ENCODE data around the gene FSTL4.

Gene FSTL4

DNA sequence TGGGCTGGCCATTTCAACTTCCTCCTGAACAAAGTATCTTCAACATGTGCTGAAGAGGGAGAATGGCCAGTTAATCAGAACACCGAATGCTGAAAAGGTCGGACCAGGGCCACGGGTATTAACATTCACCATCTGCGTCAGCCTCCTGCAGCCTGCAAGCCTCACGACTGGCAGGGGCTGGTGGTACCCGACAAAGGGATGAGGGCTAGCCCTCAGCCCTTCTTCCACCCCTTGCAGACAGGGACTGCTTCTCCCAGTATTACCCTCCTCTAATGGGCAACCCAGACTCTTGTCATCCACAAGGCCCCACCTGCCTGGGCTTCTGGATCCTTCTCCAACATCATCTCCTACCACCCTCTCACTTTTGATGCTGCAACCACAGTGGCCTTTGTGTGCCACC is 246.6 kb downstream of the FSTL4 start:
- Histone ChIP-seq H2AFZ (ENCODE audit: low read depth, low read length) (no peak overlapping the region), H3K36me3 (ENCODE audit: insufficient read depth, low read length) (no peaks in the 10 kb centered on the region), H3K27me3 (ENCODE audit: insufficient read depth, low read length, poor library complexity) (peaks cover 3% of the 10 kb centered on the region), H3K9me3 (ENCODE audit: insufficient read depth, low read length, severe bottlenecking) (no peaks in the 10 kb centered on the region), H3K4me1 (ENCODE audit: insufficient read depth, low read length) (no peaks in the 10 kb centered on the region), H4K20me1 (ENCODE audit: insufficient read depth, low read length) (0 out of 2 replicates have a peak, but pooled peaks cover 4% of the 10 kb centered on the region), H3K27ac (ENCODE audit: low read length) (no peak overlapping the region), H3K4me2 (ENCODE audit: insufficient read depth, low read length) (no peak overlapping the region), H3K4me3 (ENCODE audit: low read depth in 1 of 2, low read length in 2 of 2) (no peak overlapping the region), H3K79me2 (ENCODE audit: insufficient read depth, low read length) (no peaks in the 10 kb centered on the region), H3K9ac (ENCODE audit: low read depth, low read length) (no peak overlapping the region)
- no peak for ATAC-seq (ENCODE audit: insufficient read depth, low read depth)
- TF ChIP-seq EZH2 (IDR thresholded peaks at IDR 0.05; ENCODE audit: borderline replicate concordance, low read depth, low read length, severe bottlenecking) = no peak
- TF ChIP-seq, protein P1, sequence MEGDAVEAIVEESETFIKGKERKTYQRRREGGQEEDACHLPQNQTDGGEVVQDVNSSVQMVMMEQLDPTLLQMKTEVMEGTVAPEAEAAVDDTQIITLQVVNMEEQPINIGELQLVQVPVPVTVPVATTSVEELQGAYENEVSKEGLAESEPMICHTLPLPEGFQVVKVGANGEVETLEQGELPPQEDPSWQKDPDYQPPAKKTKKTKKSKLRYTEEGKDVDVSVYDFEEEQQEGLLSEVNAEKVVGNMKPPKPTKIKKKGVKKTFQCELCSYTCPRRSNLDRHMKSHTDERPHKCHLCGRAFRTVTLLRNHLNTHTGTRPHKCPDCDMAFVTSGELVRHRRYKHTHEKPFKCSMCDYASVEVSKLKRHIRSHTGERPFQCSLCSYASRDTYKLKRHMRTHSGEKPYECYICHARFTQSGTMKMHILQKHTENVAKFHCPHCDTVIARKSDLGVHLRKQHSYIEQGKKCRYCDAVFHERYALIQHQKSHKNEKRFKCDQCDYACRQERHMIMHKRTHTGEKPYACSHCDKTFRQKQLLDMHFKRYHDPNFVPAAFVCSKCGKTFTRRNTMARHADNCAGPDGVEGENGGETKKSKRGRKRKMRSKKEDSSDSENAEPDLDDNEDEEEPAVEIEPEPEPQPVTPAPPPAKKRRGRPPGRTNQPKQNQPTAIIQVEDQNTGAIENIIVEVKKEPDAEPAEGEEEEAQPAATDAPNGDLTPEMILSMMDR (IDR thresholded peaks at IDR 0.05; ENCODE audit: borderline replicate concordance, extremely low read depth, low read length, poor library complexity, severe bottlenecking) = no peak
- no peak for DNase-seq

DNA sequence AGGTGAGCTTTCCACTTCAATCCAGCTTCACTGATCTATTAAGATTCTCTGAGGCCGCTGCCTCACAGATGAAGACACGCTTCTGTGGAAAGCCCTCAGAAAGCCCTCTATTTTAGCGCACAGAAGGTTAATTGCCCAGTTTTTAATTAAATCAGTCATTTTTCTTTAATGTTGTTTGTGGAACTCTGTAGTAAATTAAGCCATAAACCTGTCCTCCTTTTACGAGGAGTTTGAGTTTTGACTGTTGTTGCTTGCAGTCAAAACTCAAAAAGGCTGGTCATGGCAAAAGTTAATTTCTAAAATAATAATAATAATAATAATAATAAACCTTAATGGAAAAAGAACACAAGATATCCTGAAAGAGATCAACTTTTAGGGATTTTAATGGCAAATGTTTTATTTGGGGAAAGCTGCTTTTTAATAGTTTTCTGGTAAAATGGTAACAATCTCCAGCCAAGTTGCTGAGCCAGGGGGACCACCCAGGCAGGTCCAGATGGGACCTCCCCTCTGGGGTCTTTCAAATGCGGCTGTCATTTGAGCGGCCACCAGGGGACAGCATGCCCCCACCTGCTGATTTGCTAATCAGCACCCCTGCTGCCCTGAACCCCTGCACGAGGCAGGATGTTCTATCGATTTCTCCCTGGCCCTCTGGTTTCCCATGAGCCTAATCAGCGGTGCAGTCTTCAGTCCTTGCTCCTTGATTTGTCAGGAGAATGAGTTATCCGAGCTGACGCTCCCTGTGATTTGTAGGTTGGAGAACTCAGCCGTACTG is 247.2 kb downstream of the FSTL4 start:
- peaks cover 3% of the 10 kb centered on the region for H3K27me3 ChIP-seq (ENCODE audit: insufficient read depth, low read length, poor library complexity)
- no peak overlapping the region for H2AFZ ChIP-seq (ENCODE audit: low read depth, low read length)
- no peak overlapping the region for H3K4me2 ChIP-seq (ENCODE audit: insufficient read depth, low read length)
- no peak for ATAC-seq (ENCODE audit: insufficient read depth, low read depth)
- no peak overlapping the region for H3K9ac ChIP-seq (ENCODE audit: low read depth, low read length)
- no peak overlapping the region for H3K27ac ChIP-seq (ENCODE audit: low read length)
- TF ChIP-seq EZH2 (IDR thresholded peaks at IDR 0.05; ENCODE audit: borderline replicate concordance, low read depth, low read length, severe bottlenecking) = no peak
- TF ChIP-seq, protein P1 (IDR thresholded peaks at IDR 0.05; ENCODE audit: borderline replicate concordance, extremely low read depth, low read length, poor library complexity, severe bottlenecking) = peak; percentile 48
- H3K4me1 ChIP-seq (ENCODE audit: insufficient read depth, low read length) = no peaks in the 10 kb centered on the region
- DNase-seq = no peak
- no peaks in the 10 kb centered on the region for H3K79me2 ChIP-seq (ENCODE audit: insufficient read depth, low read length)
- H3K9me3 ChIP-seq (ENCODE audit: insufficient read depth, low read length, severe bottlenecking) = no peaks in the 10 kb centered on the region
- no peak overlapping the region for H3K4me3 ChIP-seq (ENCODE audit: low read depth in 1 of 2, low read length in 2 of 2)
- H3K36me3 ChIP-seq (ENCODE audit: insufficient read depth, low read length) = no peaks in the 10 kb centered on the region
- 0 out of 2 replicates have a peak, but pooled peaks cover 4% of the 10 kb centered on the region for H4K20me1 ChIP-seq (ENCODE audit: insufficient read depth, low read length)

DNA sequence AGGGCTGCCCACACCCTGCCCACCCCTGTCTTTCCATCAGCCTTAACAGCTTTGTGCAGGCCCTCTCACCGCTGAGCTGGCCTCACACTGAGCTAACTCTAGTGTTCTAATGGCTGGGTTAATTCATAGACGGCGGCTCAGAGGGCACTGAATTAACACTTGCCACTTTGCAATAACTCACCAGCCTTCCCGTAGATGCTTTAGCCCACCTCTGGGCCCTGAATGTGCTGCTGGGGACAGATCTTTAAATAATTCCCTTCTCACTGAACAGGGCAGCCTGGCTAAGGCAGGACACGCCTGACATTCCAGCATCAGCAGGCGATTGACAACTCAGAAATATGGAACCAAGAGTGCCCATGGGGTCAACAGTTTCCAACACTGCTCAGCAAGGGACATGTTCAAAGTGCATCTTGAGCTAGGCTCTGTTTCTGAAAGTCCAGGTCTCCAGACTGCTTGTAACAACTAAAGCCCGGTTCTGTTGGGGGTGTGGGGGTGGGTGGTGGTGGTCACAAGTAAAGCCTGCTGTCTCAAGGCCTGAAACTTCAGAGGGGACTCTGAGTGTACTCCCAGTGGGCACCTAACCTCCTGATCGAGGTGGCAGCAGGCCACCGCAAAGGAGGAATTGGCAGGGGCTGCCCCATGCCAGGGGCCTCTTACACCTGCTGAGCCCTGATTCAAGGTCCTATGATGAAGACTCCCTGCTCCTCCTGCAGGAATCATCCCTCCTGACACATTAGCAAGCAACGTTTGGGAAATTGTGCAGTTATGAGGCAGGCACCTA is 248.3 kb downstream of the FSTL4 start:
- Histone ChIP-seq H2AFZ (ENCODE audit: low read depth, low read length) (no peak overlapping the region), H3K79me2 (ENCODE audit: insufficient read depth, low read length) (no peaks in the 10 kb centered on the region), H3K4me3 (ENCODE audit: low read depth in 1 of 2, low read length in 2 of 2) (no peak overlapping the region), H3K4me1 (ENCODE audit: insufficient read depth, low read length) (no peaks in the 10 kb centered on the region), H3K4me2 (ENCODE audit: insufficient read depth, low read length) (no peak overlapping the region), H3K36me3 (ENCODE audit: insufficient read depth, low read length) (no peaks in the 10 kb centered on the region), H3K27me3 (ENCODE audit: insufficient read depth, low read length, poor library complexity) (peaks cover 3% of the 10 kb centered on the region), H3K27ac (ENCODE audit: low read length) (no peak overlapping the region), H3K9me3 (ENCODE audit: insufficient read depth, low read length, severe bottlenecking) (no peaks in the 10 kb centered on the region), H3K9ac (ENCODE audit: low read depth, low read length) (no peak overlapping the region), H4K20me1 (ENCODE audit: insufficient read depth, low read length) (0 out of 2 replicates have a peak, but pooled peaks cover 4% of the 10 kb centered on the region)
- DNase-seq (no peak), ATAC-seq (ENCODE audit: insufficient read depth, low read depth) (no peak)
- TF ChIP-seq, protein P1 (IDR thresholded peaks at IDR 0.05; ENCODE audit: borderline replicate concordance, extremely low read depth, low read length, poor library complexity, severe bottlenecking) = no peak
- no peak for TF ChIP-seq EZH2 (IDR thresholded peaks at IDR 0.05; ENCODE audit: borderline replicate concordance, low read depth, low read length, severe bottlenecking)
